Erythroblast (primary cell): Measurements from ENCODE around the gene ANKRD53.
"Not testable (repeated sequence)": the region's sequence is repeated elsewhere in the genome, so short reads cannot be mapped to it uniquely, and the experiment has no call there.

Experiments used
- DNase-seq, 2 experiments: peaks; one replicate each; lab custom pipeline; 2025; lab: John Stamatoyannopoulos, UW
- GATA1 ChIP-seq: IDR thresholded peaks from 2 replicates; pipeline ENCODE4 v1.6.1; 2011; ENCODE audit warnings: low read depth, mild to moderate bottlenecking, control low read depth, low read length, moderate library complexity
- POLR2A ChIP-seq: IDR thresholded peaks from 2 replicates; pipeline ENCODE4 v1.6.1; 2011; ENCODE audit warnings: mild to moderate bottlenecking, low read length

The ANKRD53 gene

DNA sequence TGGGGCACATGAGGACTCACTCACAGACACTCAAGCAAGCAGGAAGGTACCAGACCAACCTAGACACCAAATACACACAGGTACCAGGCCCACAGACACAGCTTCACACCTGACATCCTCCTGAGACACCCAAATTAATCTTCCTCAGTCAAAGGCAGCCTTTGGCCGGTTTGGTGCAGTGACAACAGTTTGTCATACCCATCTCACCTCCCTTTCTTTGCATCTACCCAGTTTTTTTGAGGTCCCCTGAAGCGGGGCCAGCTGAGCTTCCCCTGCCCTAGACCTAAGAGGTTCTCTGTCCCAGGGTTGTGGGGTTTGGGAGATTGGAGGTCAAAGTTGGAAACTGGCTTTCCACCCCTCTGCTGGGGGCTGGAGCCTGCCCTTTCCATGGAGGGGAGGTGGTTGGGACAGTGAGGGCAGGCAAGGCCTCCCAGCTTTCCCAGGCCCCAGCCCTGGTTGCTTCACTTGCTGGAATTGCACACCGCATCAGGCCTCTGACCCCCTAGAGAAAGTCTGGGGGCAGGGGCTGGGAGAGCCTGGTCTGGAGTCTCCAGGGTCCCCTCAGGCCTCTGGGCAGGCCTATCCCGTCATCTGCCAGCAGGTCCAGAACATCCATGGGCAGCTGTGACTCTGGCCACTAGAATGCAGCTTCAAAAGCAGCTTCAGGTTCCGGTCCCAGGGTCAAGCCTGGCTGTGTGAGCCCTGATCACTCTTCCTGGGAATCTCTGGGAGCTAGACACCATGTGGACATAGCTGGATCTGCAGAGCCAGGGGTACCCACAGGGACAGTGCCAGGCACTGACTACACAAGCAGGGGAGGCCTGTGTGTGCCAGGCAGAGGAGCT is 28.7 kb downstream of the ANKRD53 start:
- no peak for TF ChIP-seq GATA1
- TF ChIP-seq POLR2A = no peak
- no peak for DNase-seq

DNA sequence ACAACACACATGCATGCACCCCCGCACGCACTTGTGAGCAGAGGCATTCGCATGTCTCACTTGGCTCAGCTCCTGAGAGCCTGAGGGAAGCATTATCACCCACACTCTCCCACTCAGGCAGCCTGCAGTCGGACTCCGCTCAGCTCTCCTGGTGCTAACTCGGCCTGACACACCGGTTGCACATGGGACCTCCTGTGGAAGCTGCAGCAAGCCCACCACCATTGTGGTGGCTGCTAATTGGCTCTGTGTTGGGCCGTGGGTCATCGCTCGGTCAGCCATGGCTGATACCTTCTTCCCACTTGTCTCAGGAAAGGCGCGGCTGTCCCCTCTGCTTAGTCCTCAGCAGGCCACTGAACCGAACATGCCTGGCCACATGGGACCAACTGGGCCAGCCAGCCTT is 29.9 kb downstream of the ANKRD53 start:
- DNase-seq = no peak
- no peak for TF ChIP-seq POLR2A
- no peak for TF ChIP-seq GATA1

DNA sequence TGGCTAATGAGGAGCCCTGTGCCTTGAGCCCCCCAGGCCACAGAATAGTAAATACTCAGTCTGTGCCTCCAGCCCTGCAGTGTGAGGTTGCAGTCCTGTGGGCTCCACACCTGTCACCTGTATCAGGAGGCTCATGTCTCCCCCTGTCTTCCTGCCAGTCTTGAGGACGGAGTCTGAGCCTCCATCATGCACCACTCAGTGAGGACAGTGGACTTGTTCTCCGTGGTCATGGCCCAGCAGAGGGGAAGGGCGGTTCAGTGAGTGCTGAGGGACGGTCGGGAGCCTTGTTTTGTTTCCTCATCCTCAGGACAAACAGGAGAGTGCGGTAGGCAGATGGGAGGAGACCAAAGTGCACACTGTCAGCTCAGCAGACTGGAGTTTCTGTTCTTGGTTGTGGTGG is 33.4 kb downstream of the ANKRD53 start:
- not testable (repeated sequence) for DNase-seq

DNA sequence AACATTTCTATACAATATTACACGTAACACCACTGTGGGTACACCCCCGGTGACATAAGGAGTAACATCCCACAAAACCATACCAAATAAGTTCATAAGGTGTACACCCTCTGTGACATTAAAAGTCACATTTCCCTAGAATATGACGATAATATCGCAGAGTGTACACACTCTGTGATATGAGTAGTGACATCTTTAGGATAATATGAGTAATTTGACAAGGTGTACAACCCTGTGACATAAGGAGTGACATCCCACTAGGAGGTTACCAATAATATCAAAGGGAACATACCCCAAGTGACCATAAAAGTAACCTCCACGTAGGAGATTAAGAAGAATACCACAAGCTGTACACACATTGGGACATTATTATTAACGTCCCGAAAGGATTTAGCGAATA is 40.2 kb downstream of the ANKRD53 start:
- DNase-seq = no peak

DNA sequence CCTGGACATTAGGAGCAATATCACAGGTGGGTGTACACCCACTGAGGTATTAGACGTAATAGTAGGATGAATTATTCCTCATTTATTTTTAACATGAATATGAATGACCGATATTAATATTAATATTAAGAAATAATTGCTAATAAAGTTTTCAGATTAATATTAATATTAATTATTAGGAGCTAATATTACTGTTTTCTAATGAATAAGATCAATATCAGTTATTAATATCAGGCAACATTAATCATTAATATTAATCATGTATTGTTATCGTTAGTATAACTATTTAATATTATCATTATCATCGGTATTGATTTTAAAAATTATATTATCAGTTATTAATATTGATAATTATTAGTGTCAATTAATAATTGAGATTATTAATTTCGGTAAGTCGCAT is 41.6 kb downstream of the ANKRD53 start:
- DNase-seq = not testable (repeated sequence)

More for the DNA sequence above, 40.2 kb downstream of the ANKRD53 start:
- TF ChIP-seq GATA1 (no peak), POLR2A (no peak)

DNA sequence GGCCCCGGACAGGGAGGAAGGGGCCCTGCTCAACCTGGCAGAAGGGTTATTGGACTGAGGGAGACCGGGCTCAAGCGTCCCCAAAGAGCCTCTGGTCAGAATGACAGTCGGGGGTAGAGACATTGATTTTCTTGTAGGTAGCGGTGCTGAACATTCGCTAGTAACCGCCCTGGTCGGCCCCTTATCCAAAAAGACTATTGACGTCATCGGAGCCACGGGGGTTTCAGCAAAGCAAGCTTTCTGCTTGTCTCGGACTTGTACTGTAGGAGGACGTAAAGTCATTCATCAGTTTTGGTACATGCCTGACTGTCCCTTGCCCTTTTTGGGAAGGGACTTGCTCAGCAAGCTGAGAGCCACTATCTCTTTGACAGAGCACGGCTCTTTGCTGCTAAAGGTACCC is 43.0 kb downstream of the ANKRD53 start:
- DNase-seq = not testable (repeated sequence)

DNA sequence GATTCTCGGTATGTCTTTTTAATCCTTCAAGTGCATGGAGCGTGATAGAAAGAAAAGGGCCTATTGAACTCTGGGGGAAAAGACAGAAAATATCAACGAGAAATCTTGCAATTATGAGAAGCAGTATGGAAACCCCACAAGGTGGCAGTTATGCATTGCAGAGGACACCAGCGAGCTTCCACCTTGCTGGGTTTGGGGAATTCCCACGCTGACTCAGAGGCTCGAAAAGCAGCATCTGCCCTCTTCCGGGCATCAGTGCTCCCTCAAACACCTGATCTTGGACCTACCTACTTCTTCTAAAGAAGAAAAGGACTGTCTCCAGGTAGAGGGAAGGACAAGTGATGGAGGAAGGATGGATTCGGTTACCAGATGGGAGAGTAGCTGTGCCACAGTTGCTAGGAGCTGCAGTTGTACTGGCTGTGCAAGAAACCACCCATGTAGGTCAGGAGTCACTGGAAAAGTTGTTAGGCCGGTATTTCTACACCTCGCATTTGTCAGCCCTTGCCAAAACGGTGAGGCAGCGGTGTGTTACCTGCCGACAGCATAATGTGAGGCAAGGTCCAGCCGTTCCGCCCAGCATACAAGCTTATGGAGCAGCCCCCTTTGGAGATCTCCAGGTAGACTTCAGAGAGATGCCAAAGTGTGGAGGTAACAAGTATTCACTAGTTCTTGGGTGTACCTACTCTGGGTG is 45.3 kb downstream of the ANKRD53 start:
- not testable (repeated sequence) for DNase-seq
